Measurements from ENCODE around the gene POLR1A. TPM values are rescaled to one million over a fixed set of nuclear protein-coding genes. Genes with fewer than 3 reads are reported as not detected.

Gene POLR1A
- total and polyA plus RNA-seq, 2 donors (not counting 1 experiment from before 2014, with no cell fraction given), result 3.4 to 36.8 TPM

- 86% methylated on average over 2 of the region's 2 CpGs for WGBS (ENCODE audit: insufficient coverage)
- ChIA-PET CTCF (interaction anchor here (0.7 to 1.1 kb wide), 2 partner anchors 9 to 97 kb away, joined by 3 read pairs; no protein-coding TSS in a partner anchor), POLR2A (no interaction called here)
- TF ChIP-seq CTCF (IDR thresholded peaks at IDR 0.05), result no peak
- TF ChIP-seq EZH2 (IDR thresholded peaks at IDR 0.05; ENCODE audit: borderline replicate concordance, insufficient read depth, low read depth, low read length, poor library complexity, severe bottlenecking), result no peak
- no peaks in the 10 kb centered on the region for H3K36me3 ChIP-seq (replicated peaks in 1 of 2; ENCODE audit: control extremely low read depth in 1 of 2, control insufficient read depth in 1 of 2, extremely low read depth in 1 of 2, insufficient read depth in 2 of 2, low read length in 1 of 2)
- H3K4me3 Mint-ChIP-seq, result no peak overlapping the region
- H3K9me3 ChIP-seq (ENCODE audit: control extremely low read depth in 1 of 3, control insufficient read depth in 2 of 3, insufficient read depth in 1 of 3, low read length in 2 of 3), result no peaks in the 10 kb centered on the region
- ATAC-seq (ENCODE audit: low read depth) (no peak), DNase-seq (no peak)
- intact Hi-C loops (cut with micrococcal nuclease), result no loop called here
- H3K4me1 Mint-ChIP-seq, result peaks cover 7% of the 10 kb centered on the region
- H3K4me1 ChIP-seq (ENCODE audit: control insufficient read depth in 2 of 2, insufficient read depth in 2 of 2, low read length in 2 of 2), result peaks cover under 1% of the 10 kb centered on the region in 2 donors
- H3K4me2 ChIP-seq (replicated peaks; ENCODE audit: low read depth, low read length, poor library complexity, severe bottlenecking), result no peak overlapping the region
- H3K27ac Mint-ChIP-seq, result no peak overlapping the region
- no peak overlapping the region for H3K27ac ChIP-seq (ENCODE audit: low read length in 2 of 2)
- no peak overlapping the region for H2AFZ ChIP-seq (ENCODE audit: insufficient read depth, low read depth, low read length, poor library complexity, severe bottlenecking)
- H3K4me3 ChIP-seq (ENCODE audit: control extremely low read depth in 1 of 5, extremely low read depth in 1 of 5, insufficient read depth in 1 of 5, low read depth in 2 of 5, low read length in 4 of 5), result no peak overlapping the region
- H3K9me3 Mint-ChIP-seq (ENCODE audit: insufficient read depth), result no peaks in the 10 kb centered on the region
- no peaks in the 10 kb centered on the region for H4K20me1 ChIP-seq (ENCODE audit: control insufficient read depth, insufficient read depth, low read length, poor library complexity, severe bottlenecking)
- H3K27me3 Mint-ChIP-seq, result no peaks in the 10 kb centered on the region
- H3K27me3 ChIP-seq (replicated peaks in 1 of 4; ENCODE audit: control extremely low read depth in 1 of 4, control insufficient read depth in 3 of 4, insufficient read depth in 4 of 4, low read length in 3 of 4), result no peaks in the 10 kb centered on the region
- no peaks in the 10 kb centered on the region for H3K79me2 ChIP-seq (ENCODE audit: control insufficient read depth, insufficient read depth, low read length)
- no peak overlapping the region for H3K9ac ChIP-seq (ENCODE audit: low read length)
Measured at GRCh38 chr2:85984788-85985187, 120.9 kb downstream of the POLR1A start.

GRCh38 chr2:85983766-85984165 lies 121.9 kb downstream of the POLR1A start:
- Histone ChIP-seq H3K79me2 (ENCODE audit: control insufficient read depth, insufficient read depth, low read length) (no peaks in the 10 kb centered on the region), H3K4me2 (replicated peaks; ENCODE audit: low read depth, low read length, poor library complexity, severe bottlenecking) (no peak overlapping the region), H3K27ac (ENCODE audit: low read length in 2 of 2) (no peak overlapping the region), H3K36me3 (replicated peaks in 1 of 2; ENCODE audit: control extremely low read depth in 1 of 2, control insufficient read depth in 1 of 2, extremely low read depth in 1 of 2, insufficient read depth in 2 of 2, low read length in 1 of 2) (no peaks in the 10 kb centered on the region), H4K20me1 (ENCODE audit: control insufficient read depth, insufficient read depth, low read length, poor library complexity, severe bottlenecking) (no peaks in the 10 kb centered on the region), H3K9me3 (ENCODE audit: control extremely low read depth in 1 of 3, control insufficient read depth in 2 of 3, insufficient read depth in 1 of 3, low read length in 2 of 3) (no peaks in the 10 kb centered on the region), H3K9ac (ENCODE audit: low read length) (no peak overlapping the region), H3K4me3 (ENCODE audit: control extremely low read depth in 1 of 5, extremely low read depth in 1 of 5, insufficient read depth in 1 of 5, low read depth in 2 of 5, low read length in 4 of 5) (no peak overlapping the region), H3K27me3 (replicated peaks in 1 of 4; ENCODE audit: control extremely low read depth in 1 of 4, control insufficient read depth in 3 of 4, insufficient read depth in 4 of 4, low read length in 3 of 4) (no peaks in the 10 kb centered on the region), H3K4me1 (ENCODE audit: control insufficient read depth in 2 of 2, insufficient read depth in 2 of 2, low read length in 2 of 2) (peaks cover 6 to 10% of the 10 kb centered on the region in 2 donors), H2AFZ (ENCODE audit: insufficient read depth, low read depth, low read length, poor library complexity, severe bottlenecking) (no peak overlapping the region)
- TF ChIP-seq EZH2 (IDR thresholded peaks at IDR 0.05; ENCODE audit: borderline replicate concordance, insufficient read depth, low read depth, low read length, poor library complexity, severe bottlenecking), result no peak
- no peak for TF ChIP-seq CTCF (IDR thresholded peaks at IDR 0.05)
- 100% methylated on average over 3 of the region's 6 CpGs for WGBS (ENCODE audit: insufficient coverage)
- peaks cover 17% of the 10 kb centered on the region for H3K4me1 Mint-ChIP-seq
- H3K27ac Mint-ChIP-seq, result no peak overlapping the region
- DNase-seq (no peak), ATAC-seq (ENCODE audit: low read depth) (no peak)
- intact Hi-C loops (cut with micrococcal nuclease), result no loop called here
- H3K9me3 Mint-ChIP-seq (ENCODE audit: insufficient read depth), result no peaks in the 10 kb centered on the region
- no peaks in the 10 kb centered on the region for H3K27me3 Mint-ChIP-seq
- ChIA-PET CTCF (interaction anchor here (1.1 kb wide), 1 partner anchor 8 kb away, joined by 6 read pairs; no protein-coding TSS in a partner anchor), POLR2A (no interaction called here)
- no peak overlapping the region for H3K4me3 Mint-ChIP-seq
